HG03521 (cell line): Measurements from ENCODE around the gene GOLGA8T.
"Not testable (repeated sequence)": the region's sequence is repeated elsewhere in the genome, so short reads cannot be mapped to it uniquely, and the experiment has no call there.

Experiments used
- ATAC-seq: cut with Tn5 transposase; IDR thresholded peaks from one replicate; pipeline ENCODE4 v1.9.1; 2021; ENCODE audit warnings: mild to moderate bottlenecking, moderate library complexity; ENCODE audit not compliant: unreplicated experiment

The GOLGA8T gene

GRCh38 chr15:30189754-30190153 lies 54.9 kb downstream of the GOLGA8T start:
- ATAC-seq = not testable (repeated sequence)

- ATAC-seq = not testable (repeated sequence)
These were observed 56.3 kb downstream of the GOLGA8T start for GRCh38 chr15:30191143-30191542.

- ATAC-seq = not testable (repeated sequence)
These were observed 56.8 kb downstream of the GOLGA8T start for GRCh38 chr15:30191639-30192038.

- not testable (repeated sequence) for ATAC-seq
These were observed 57.4 kb downstream of the GOLGA8T start for GRCh38 chr15:30192119-30192745.

- not testable (repeated sequence) for ATAC-seq
These were observed 58.0 kb downstream of the GOLGA8T start for GRCh38 chr15:30192892-30193291.
